ENCODE data around the gene NFIC. TPM values are rescaled to one million over a fixed set of nuclear protein-coding genes. Genes with fewer than 3 reads are reported as not detected.

The NFIC gene
- total and polyA plus RNA-seq, 2 of the 4 experiments (the other 2 are of a cell fraction) = 21.9 to 32.1 TPM

DNA sequence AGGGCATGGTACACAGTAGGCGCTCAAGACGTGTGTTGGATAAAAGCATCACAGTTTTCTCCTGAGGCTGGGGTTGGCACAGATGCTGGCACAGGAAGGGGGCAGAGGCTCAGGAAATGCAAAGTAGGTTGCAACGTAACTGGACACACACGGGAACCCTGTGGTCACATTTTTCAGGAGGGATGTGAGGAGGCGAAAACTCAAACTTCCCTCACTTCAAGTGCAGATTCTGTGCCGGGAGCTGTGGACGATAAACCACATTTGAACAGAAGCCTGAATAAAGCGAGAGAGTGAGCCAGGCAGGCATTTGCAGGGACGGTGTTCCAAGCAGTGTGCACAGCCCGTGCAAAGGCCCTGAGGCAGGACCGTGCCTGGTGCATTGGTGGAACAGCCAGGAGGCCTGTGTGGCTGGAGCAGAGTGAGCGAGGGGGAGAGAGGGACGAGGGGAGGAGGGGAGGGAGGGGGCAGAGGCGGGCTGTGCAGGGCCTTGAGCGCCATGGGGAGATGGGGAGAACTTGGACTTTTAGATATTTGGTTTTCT is 40.3 kb downstream of the NFIC start:
- ATAC-seq (ENCODE audit: low read depth) (no peak), DNase-seq (no peak)
- Histone ChIP-seq H3K27me3 (ENCODE audit: control insufficient read depth, insufficient read depth, low read length) (no peaks in the 10 kb centered on the region), H3K9me1 (ENCODE audit: insufficient read depth, low read length) (peaks cover 8% of the 10 kb centered on the region), H3K18ac (ENCODE audit: low read depth, low read length) (no peak overlapping the region), H3K36me3 (ENCODE audit: control insufficient read depth, insufficient read depth, low read length) (peaks cover 17% of the 10 kb centered on the region), H3K27ac (ENCODE audit: insufficient read depth, low read length) (no peak overlapping the region), H3K14ac (replicated peaks; ENCODE audit: low read depth, low read length) (peak overlapping the region; percentile 71; the same call in 1 of the 2 replicates), H3K4me2 (ENCODE audit: low read depth, low read length) (no peak overlapping the region), H4K20me1 (ENCODE audit: insufficient read depth, low read length) (peaks cover 16% of the 10 kb centered on the region), H3K56ac (ENCODE audit: extremely low read depth, insufficient read depth, low read length) (no peak overlapping the region), H2BK5ac (ENCODE audit: low read depth, low read length, poor library complexity, severe bottlenecking) (no peak overlapping the region), H4K5ac (ENCODE audit: low read depth, low read length) (no peak overlapping the region), H2AK9ac (replicated peaks; ENCODE audit: low read depth, low read length, poor library complexity) (no peak overlapping the region), H3K9me3 (ENCODE audit: control insufficient read depth, insufficient read depth, low read length) (no peaks in the 10 kb centered on the region), H3K4ac (ENCODE audit: low read depth, low read length) (peak overlapping the region; percentile 60), H2AK5ac (ENCODE audit: low read depth, low read length) (peak overlapping the region; percentile 89; the same call in 1 of the 2 replicates), H2BK120ac (ENCODE audit: low read depth, low read length) (peak overlapping the region; percentile 40; the same call in 1 of the 2 replicates), H4K91ac (ENCODE audit: insufficient read depth, low read depth, low read length) (peak overlapping the region; percentile 63; the same call in 1 of the 2 replicates), H2BK20ac (ENCODE audit: low read depth, low read length) (no peak overlapping the region), H3K79me1 (ENCODE audit: low read depth in 1 of 2, low read length in 2 of 2) (peaks cover 22 to 71% of the 10 kb centered on the region in 2 experiments), H3K4me1 (ENCODE audit: control insufficient read depth, insufficient read depth, low read length) (peaks cover 19% of the 10 kb centered on the region), H3K4me3 (ENCODE audit: insufficient read depth, low read depth, low read length) (no peak overlapping the region), H3K23ac (ENCODE audit: low read depth, low read length) (peak overlapping the region; percentile 63), H4K8ac (ENCODE audit: low read depth in 2 of 2, low read length in 2 of 2) (peak overlapping the region in 1 of 2 experiments; percentile 19; a peak in 1 of 4 replicates), H3K9ac (ENCODE audit: low read depth, low read length) (no peak overlapping the region), H2AFZ (replicated peaks; ENCODE audit: low read length, poor library complexity) (peak overlapping the region; percentile 63), H2BK15ac (ENCODE audit: low read depth, low read length) (no peak overlapping the region; the same call in 2 of the 3 replicates)
- ChIA-PET CTCF (no interaction called here), POLR2A (ENCODE audit: unreplicated experiment) (no interaction called here)
- intact Hi-C loops (cut with micrococcal nuclease) = no loop called here
- TF ChIP-seq CEBPB (IDR thresholded peaks at IDR 0.05; ENCODE audit: low read depth, low read length) = no peak
- TF ChIP-seq MXI1 (IDR thresholded peaks at IDR 0.05; ENCODE audit: borderline replicate concordance, low read depth, low read length) = no peak
- no peak for TF ChIP-seq POLR2A (IDR thresholded peaks at IDR 0.05; ENCODE audit: low read depth, low read length)
- no peak for TF ChIP-seq MAZ (IDR thresholded peaks at IDR 0.05; ENCODE audit: borderline replicate concordance, low read depth, low read length)
- TF ChIP-seq, protein P1, sequence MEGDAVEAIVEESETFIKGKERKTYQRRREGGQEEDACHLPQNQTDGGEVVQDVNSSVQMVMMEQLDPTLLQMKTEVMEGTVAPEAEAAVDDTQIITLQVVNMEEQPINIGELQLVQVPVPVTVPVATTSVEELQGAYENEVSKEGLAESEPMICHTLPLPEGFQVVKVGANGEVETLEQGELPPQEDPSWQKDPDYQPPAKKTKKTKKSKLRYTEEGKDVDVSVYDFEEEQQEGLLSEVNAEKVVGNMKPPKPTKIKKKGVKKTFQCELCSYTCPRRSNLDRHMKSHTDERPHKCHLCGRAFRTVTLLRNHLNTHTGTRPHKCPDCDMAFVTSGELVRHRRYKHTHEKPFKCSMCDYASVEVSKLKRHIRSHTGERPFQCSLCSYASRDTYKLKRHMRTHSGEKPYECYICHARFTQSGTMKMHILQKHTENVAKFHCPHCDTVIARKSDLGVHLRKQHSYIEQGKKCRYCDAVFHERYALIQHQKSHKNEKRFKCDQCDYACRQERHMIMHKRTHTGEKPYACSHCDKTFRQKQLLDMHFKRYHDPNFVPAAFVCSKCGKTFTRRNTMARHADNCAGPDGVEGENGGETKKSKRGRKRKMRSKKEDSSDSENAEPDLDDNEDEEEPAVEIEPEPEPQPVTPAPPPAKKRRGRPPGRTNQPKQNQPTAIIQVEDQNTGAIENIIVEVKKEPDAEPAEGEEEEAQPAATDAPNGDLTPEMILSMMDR (conservative IDR thresholded peaks at IDR 0.05; ENCODE audit: low read depth, low read length) = no peak
- TF ChIP-seq NFE2L2 (IDR thresholded peaks at IDR 0.05; ENCODE audit: low read depth, low read length) = no peak
- no peak for TF ChIP-seq FOS (IDR thresholded peaks at IDR 0.05; ENCODE audit: low read depth, low read length)
- TF ChIP-seq, protein P2, sequence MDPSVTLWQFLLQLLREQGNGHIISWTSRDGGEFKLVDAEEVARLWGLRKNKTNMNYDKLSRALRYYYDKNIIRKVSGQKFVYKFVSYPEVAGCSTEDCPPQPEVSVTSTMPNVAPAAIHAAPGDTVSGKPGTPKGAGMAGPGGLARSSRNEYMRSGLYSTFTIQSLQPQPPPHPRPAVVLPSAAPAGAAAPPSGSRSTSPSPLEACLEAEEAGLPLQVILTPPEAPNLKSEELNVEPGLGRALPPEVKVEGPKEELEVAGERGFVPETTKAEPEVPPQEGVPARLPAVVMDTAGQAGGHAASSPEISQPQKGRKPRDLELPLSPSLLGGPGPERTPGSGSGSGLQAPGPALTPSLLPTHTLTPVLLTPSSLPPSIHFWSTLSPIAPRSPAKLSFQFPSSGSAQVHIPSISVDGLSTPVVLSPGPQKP (IDR thresholded peaks at IDR 0.05; ENCODE audit: borderline replicate concordance, low read depth, low read length) = no peak
- TF ChIP-seq CHD1 (IDR thresholded peaks at IDR 0.05; ENCODE audit: low read depth, low read length) = no peak
- TF ChIP-seq SMC3 (IDR thresholded peaks at IDR 0.05; ENCODE audit: low read depth, low read length) = no peak
- TF ChIP-seq RCOR1 (IDR thresholded peaks at IDR 0.05; ENCODE audit: insufficient replicate concordance, low read length) = no peak
- no peak for TF ChIP-seq BHLHE40 (IDR thresholded peaks at IDR 0.05; ENCODE audit: low read depth, low read length)
- in situ Hi-C loops (cut with MboI; ENCODE audit: low sequenced_read_pairs) = no loop called here
- dilution Hi-C loops (cut with HindIII; ENCODE audit: low sequenced_read_pairs, unreplicated experiment) = no loop called here
- 96% methylated on average over 4 of the region's 15 CpGs; no CpG with 5 or more reads in 1 of the 2 experiments for WGBS, 2 experiments (ENCODE audit: extremely low coverage in 2 of 2, insufficient read length in 1 of 2)
- no TSS peak for BruUV-seq (replicated peaks)
